Ovary (tissue), 9 donors: Measurements from ENCODE around the gene TMEM121. TPM values are rescaled to one million over a fixed set of nuclear protein-coding genes. Genes with fewer than 3 reads are reported as not detected.
"Not testable (repeated sequence)": the region's sequence is repeated elsewhere in the genome, so short reads cannot be mapped to it uniquely, and the experiment has no call there.

Source experiments
- DNase-seq, 5 donors: peaks; one replicate each; pipeline ENCODE4 v3.0.0-alpha.2; 2019 to 2020
- H3K27ac ChIP-seq, 2 donors: fragments of 200-600 bp; one replicate each; pipeline versions ENCODE4 v1.5.1 to v1.8.0; 2019 to 2022
- H3K27me3 ChIP-seq: fragments of 200-600 bp; one replicate; pipeline ENCODE4 v1.8.0; 2022
- H3K36me3 ChIP-seq: fragments of 200-600 bp; sonication (generic); one replicate; pipeline ENCODE4 v1.5.1; 2019
- H3K4me1 ChIP-seq: one replicate; pipeline ENCODE4 v1.8.1; 2013; ENCODE audit warnings: mild to moderate bottlenecking, moderate library complexity; ENCODE audit not compliant: insufficient read depth
- H3K4me3 ChIP-seq: fragments of 200-600 bp; sonication (generic); one replicate; pipeline ENCODE4 v1.5.1; 2017
- H3K9me3 ChIP-seq, 2 donors: fragments of 200-600 bp in 1 of 2; sonication (generic) in 1 of 2; one replicate each; pipeline versions ENCODE4 v1.5.1 to v1.8.1; 2013 to 2019; ENCODE audit warnings: mild to moderate bottlenecking in 1 of 2, moderate library complexity in 1 of 2
- CTCF ChIP-seq, 3 donors: fragments of 450-650 bp in 2 of 3; fragments of 200-600 bp in 1 of 3; IDR thresholded peaks; one replicate each; pipeline versions ENCODE4 v1.5.1 to v1.8.0; 2016 to 2022; ENCODE audit warnings: antibody characterized with exemption in 3 of 3, mild to moderate bottlenecking in 1 of 3
- EP300 ChIP-seq: sonication (generic); formaldehyde crosslinking; IDR thresholded peaks from one replicate; pipeline ENCODE4 v1.6.1; 2017; ENCODE audit warnings: antibody characterized with exemption
- POLR2A ChIP-seq: fragments of 450-650 bp; IDR thresholded peaks from one replicate; pipeline ENCODE4 v1.6.1; 2017; ENCODE audit warnings: antibody characterized with exemption, mild to moderate bottlenecking, moderate library complexity
- WGBS, 3 donors: extraction: QIAGEN DNeasy Blood & Tissue Kit in 1 of 3; methylation state at CpG; one replicate each; pipeline versions ENCODE4 v1.1.5 to v1.1.7; 2013 to 2017; 5-methylcytosine and 5-hydroxymethylcytosine counted together
- intact Hi-C, 4 donors: fragments of 100-400 bp; cut with DNase I; formaldehyde crosslinking; loops; one replicate each; pipeline versions ENCODE4 v1.11.0 to v1.15.1; 2022 to 2023
- polyA plus RNA-seq, 2 donors: library from polyadenylated mRNA; stranded (reverse); fragments of 200-250 nt in 1 of 2; fragments of 350-450 nt in 1 of 2; fragmentation: Illumina TruSeq in 1 of 2; extraction: RNeasy Lipid Tissue Mini Kit (QIAGEN cat#74804) in 1 of 2; gene quantifications; one replicate each; pipeline ENCODE4 v1.2.3, GENCODE V29; 2013 to 2014
- total RNA-seq, 7 donors: library from RNA; depleted of rRNA in 2 of 7; stranded (reverse); fragments of >200 nt in 2 of 7; fragmentation: NEBNext Ultra II Directional in 3 of 7; extraction: Animal tissue kit (Norgen Biotek cat#: 25700) in 3 of 7; gene quantifications; one replicate each; pipeline versions ENCODE4 v1.1.0 to v1.2.4, GENCODE V29; 2016 to 2023
- donor health status: DM: no; HTN: no; CAD: no; lungs with moderate emphysema.
- donor health status: DM: no; HTN: no; CAD: no.
- donor health status: Bipolar disorder and iron deficiency.
- donor health status: DM: yes; HTN: yes; CAD: no.
- donor health status: DM: no; HTN: no; CAD: no.
- donor health status: DM: yes; HTN: yes; CAD: no.

Gene TMEM121
- total and polyA plus RNA-seq, 9 donors = 3.3 to 9.0 (median 4.1) TPM; not detected in 1

- intact Hi-C loops = no loop called here
Observed at GRCh38 chr14:105576525-105577088, 50.2 kb downstream of the TMEM121 start.

GRCh38 chr14:105577314-105577861 lies 51.0 kb downstream of the TMEM121 start:
- WGBS, 3 donors = 72 to 81% (median 75%) methylated on average over 13 to 14 of the region's 14 CpGs
- intact Hi-C loops = no loop called here
- H3K36me3 ChIP-seq = no peaks in the 10 kb centered on the region
- no peaks in the 10 kb centered on the region for H3K27me3 ChIP-seq
- no peak overlapping the region for H3K27ac ChIP-seq
- no peaks in the 10 kb centered on the region for H3K4me1 ChIP-seq
- TF ChIP-seq EP300 (no peak), CTCF (IDR thresholded peaks at IDR 0.05) (no peak), POLR2A (no peak)
- H3K9me3 ChIP-seq = no peaks in the 10 kb centered on the region
- H3K4me3 ChIP-seq = no peak overlapping the region
- DNase-seq = no peak

More at GRCh38 chr14:105576525-105577088, 50.2 kb downstream of the TMEM121 start:
- Histone ChIP-seq H3K36me3 (no peaks in the 10 kb centered on the region), H3K9me3 (no peaks in the 10 kb centered on the region), H3K27me3 (no peaks in the 10 kb centered on the region), H3K27ac (no peak overlapping the region), H3K4me3 (no peak overlapping the region), H3K4me1 (no peaks in the 10 kb centered on the region)
- TF ChIP-seq EP300 (no peak), POLR2A (no peak), CTCF (IDR thresholded peaks at IDR 0.05) (no peak)
- WGBS, 3 donors = 84 to 90% (median 88%) methylated on average over 2 of the region's 2 CpGs
- DNase-seq = no peak

- H3K27ac ChIP-seq = no peak overlapping the region
- TF ChIP-seq CTCF (IDR thresholded peaks at IDR 0.05) = no peak
- TF ChIP-seq POLR2A = no peak
- no peak for TF ChIP-seq EP300
- no peaks in the 10 kb centered on the region for H3K4me1 ChIP-seq
- H3K4me3 ChIP-seq = no peak overlapping the region
- H3K27me3 ChIP-seq = no peaks in the 10 kb centered on the region
- no peaks in the 10 kb centered on the region for H3K36me3 ChIP-seq
- H3K9me3 ChIP-seq = no peaks in the 10 kb centered on the region
- intact Hi-C loops = no loop called here
- DNase-seq = no peak
Observed at GRCh38 chr14:105578070-105578469, 51.7 kb downstream of the TMEM121 start.

- H3K27me3 ChIP-seq, H3K4me3 ChIP-seq, H3K36me3 ChIP-seq, DNase-seq, H3K4me1 ChIP-seq, H3K9me3 ChIP-seq, intact Hi-C loops, H3K27ac ChIP-seq: not testable (repeated sequence)
- WGBS, 3 donors = no CpG with 5 or more reads among the region's 15 CpGs
Observed at GRCh38 chr14:105579221-105579620, 52.8 kb downstream of the TMEM121 start.

Other genes starting within 250 kb of the TMEM121 start
- 10 to 100 TPM; 33.3 to 47.3 (median 38.5) TPM for gene BRF1, start 225.6 kb upstream of the TMEM121 start, total RNA-seq
- 10 to 100 TPM; 20.4 to 23.9 TPM for gene BRF1, start 225.6 kb upstream of the TMEM121 start, polyA plus RNA-seq
- gene PACS2, start 211.8 kb upstream of the TMEM121 start, total RNA-seq = 10 to 100 TPM; 41.4 to 91.9 (median 60.7) TPM
- 10 to 100 TPM; 21.2 to 55.9 TPM for gene PACS2, start 211.8 kb upstream of the TMEM121 start, polyA plus RNA-seq
- gene TEX22, start 128.0 kb upstream of the TMEM121 start, total RNA-seq = 1 to 10 TPM in 5 of 7 donors, under 1 TPM in 2; 0.11 to 5.1 (median 2.5) TPM
- gene TEX22, start 128.0 kb upstream of the TMEM121 start, polyA plus RNA-seq = under 1 TPM in 1 of 2 donors, not detected in 1; 0.59 TPM
- 100 to 1,000 TPM in 5 of 7 donors, 10 to 100 TPM in 2; 45.7 to 128 (median 112) TPM for gene MTA1, start 106.8 kb upstream of the TMEM121 start, total RNA-seq
- 10 to 100 TPM; 23.0 to 72.3 TPM for gene MTA1, start 106.8 kb upstream of the TMEM121 start, polyA plus RNA-seq
- 100 to 1,000 TPM in 1 of 7 donors, 10 to 100 TPM in 6; 21.3 to 242 (median 47.8) TPM for gene CRIP2, start 51.8 kb upstream of the TMEM121 start, total RNA-seq
- gene CRIP2, start 51.8 kb upstream of the TMEM121 start, polyA plus RNA-seq = 10 to 100 TPM in 1 of 2 donors, under 1 TPM in 1; 0.35 to 95.1 TPM
- 10 to 100 TPM in 5 of 7 donors, 1 to 10 TPM in 2; 3.2 to 72.8 (median 26.4) TPM for gene CRIP1, start 39.7 kb upstream of the TMEM121 start, total RNA-seq
- gene CRIP1, start 39.7 kb upstream of the TMEM121 start, polyA plus RNA-seq = 100 to 1,000 TPM in 1 of 2 donors, 1 to 10 TPM in 1; 7.2 to 116 TPM
- 1 to 10 TPM; 2.6 to 8.2 (median 3.8) TPM for gene TEDC1, start 35.3 kb upstream of the TMEM121 start, total RNA-seq
- 1 to 10 TPM in 1 of 2 donors, not detected in 1; 5.3 TPM for gene TEDC1, start 35.3 kb upstream of the TMEM121 start, polyA plus RNA-seq